Measurements from ENCODE around the gene LPAR1. TPM values are rescaled to one million over a fixed set of nuclear protein-coding genes. Genes with fewer than 3 reads are reported as not detected.

Gene LPAR1
- 10 to 100 TPM; 16.5 to 20.2 TPM for total RNA-seq

- intact Hi-C loops (cut with DNase I), result loop anchor here (10.0 kb wide), 2 partner anchors 256 to 394 kb away; no protein-coding TSS in a partner anchor
- H3K4me1 ChIP-seq, result no peaks in the 10 kb centered on the region
- no peaks in the 10 kb centered on the region for H3K9me3 ChIP-seq
- peak within 1 kb of the TSS; percentile 85 for H3K27ac ChIP-seq
- H3K9ac ChIP-seq (ENCODE audit: low read depth in 2 of 2, low read length in 2 of 2), result peak within 1 kb of the TSS; percentile 88 to 92
- TF ChIP-seq CTCF (IDR thresholded peaks at IDR 0.05), result no peak
- H3K36me3 ChIP-seq, result no peaks in the 10 kb centered on the region
- peak; percentile 79 for DNase-seq
- H3K4me3 ChIP-seq, result peak within 1 kb of the TSS; percentile 71
- no peaks in the 10 kb centered on the region for H3K27me3 ChIP-seq
These were observed at the start of gene LPAR1 for GRCh38 chr9:111038331-111039230. TSS of gene LPAR1 (minus strand) at chr9:111038470. CDS start at chr9:110972117, 66,353 bp downstream.

- Histone ChIP-seq H3K27me3 (no peaks in the 10 kb centered on the region), H3K9me3 (no peaks in the 10 kb centered on the region), H3K4me3 (no peak overlapping the region), H3K27ac (no peak overlapping the region), H3K4me1 (no peaks in the 10 kb centered on the region), H3K36me3 (no peaks in the 10 kb centered on the region), H3K9ac (ENCODE audit: low read depth in 2 of 2, low read length in 2 of 2) (no peak overlapping the region)
- TF ChIP-seq CTCF (IDR thresholded peaks at IDR 0.05), result no peak
- intact Hi-C loops (cut with DNase I), result no loop called here
- no peak for DNase-seq
These were observed 40.2 kb upstream of the LPAR1 start for GRCh38 chr9:111078391-111079038.

- intact Hi-C loops (cut with DNase I), result no loop called here
- no peaks in the 10 kb centered on the region for H3K27me3 ChIP-seq
These were observed 38.2 kb upstream of the LPAR1 start for GRCh38 chr9:111076519-111076918.

GRCh38 chr9:111076042-111076441, 37.8 kb upstream of the LPAR1 start:
- TF ChIP-seq CTCF (IDR thresholded peaks at IDR 0.05), result no peak
- Histone ChIP-seq H3K9ac (ENCODE audit: low read depth in 2 of 2, low read length in 2 of 2) (no peak overlapping the region), H3K36me3 (no peaks in the 10 kb centered on the region), H3K27ac (no peak overlapping the region), H3K9me3 (no peaks in the 10 kb centered on the region), H3K4me3 (no peak overlapping the region), H3K27me3 (no peaks in the 10 kb centered on the region), H3K4me1 (no peaks in the 10 kb centered on the region)
- no peak for DNase-seq
- intact Hi-C loops (cut with DNase I), result no loop called here

More at GRCh38 chr9:111076519-111076918, 38.2 kb upstream of the LPAR1 start:
- DNase-seq, result no peak
- H3K4me1 ChIP-seq, result no peaks in the 10 kb centered on the region
- no peaks in the 10 kb centered on the region for H3K9me3 ChIP-seq
- H3K36me3 ChIP-seq, result no peaks in the 10 kb centered on the region
- no peak overlapping the region for H3K4me3 ChIP-seq
- TF ChIP-seq CTCF (IDR thresholded peaks at IDR 0.05), result no peak
- no peak overlapping the region for H3K9ac ChIP-seq (ENCODE audit: low read depth in 2 of 2, low read length in 2 of 2)
- H3K27ac ChIP-seq, result no peak overlapping the region

GRCh38 chr9:111074395-111074794, 36.1 kb upstream of the LPAR1 start:
- no peaks in the 10 kb centered on the region for H3K36me3 ChIP-seq
- H3K27ac ChIP-seq, result no peak overlapping the region
- H3K4me1 ChIP-seq, result no peaks in the 10 kb centered on the region
- intact Hi-C loops (cut with DNase I), result no loop called here
- DNase-seq, result no peak
- TF ChIP-seq CTCF (IDR thresholded peaks at IDR 0.05), result no peak
- H3K27me3 ChIP-seq, result no peaks in the 10 kb centered on the region
- H3K4me3 ChIP-seq, result no peak overlapping the region
- no peak overlapping the region for H3K9ac ChIP-seq (ENCODE audit: low read depth in 2 of 2, low read length in 2 of 2)
- no peaks in the 10 kb centered on the region for H3K9me3 ChIP-seq

Measured in colonic mucosa (tissue), 4 donors.